ES-I3 (cell line): ENCODE measurements around the gene METTL16.

Source experiments
- H3K36me3 ChIP-seq: 2 replicates; pipeline ENCODE4 v1.6.1; 2013; ENCODE audit warnings: mild to moderate bottlenecking, low read length, control low read depth, moderate library complexity; ENCODE audit not compliant: insufficient read depth
- H3K4me1 ChIP-seq: 2 replicates; pipeline ENCODE4 v1.6.1; 2013; ENCODE audit warnings: mild to moderate bottlenecking, control low read depth, low read length; ENCODE audit not compliant: insufficient read depth
- H3K9ac ChIP-seq: 2 replicates; pipeline ENCODE4 v1.6.1; 2013; ENCODE audit warnings: low read depth, mild to moderate bottlenecking, low read length, moderate library complexity
- H3K9me3 ChIP-seq: 2 replicates; pipeline ENCODE4 v1.6.1; 2013; ENCODE audit warnings: mild to moderate bottlenecking, low read length, moderate library complexity; ENCODE audit not compliant: control insufficient read depth, insufficient read depth

METTL16 gene

GRCh38 chr17:2427215-2427614 is 84.5 kb downstream of the METTL16 start:
- H3K9ac ChIP-seq: no peak overlapping the region
- H3K9me3 ChIP-seq: no peaks in the 10 kb centered on the region
- peaks cover 5% of the 10 kb centered on the region; the same call in 1 of the 2 replicates for H3K36me3 ChIP-seq
- H3K4me1 ChIP-seq: no peaks in the 10 kb centered on the region

- Histone ChIP-seq H3K36me3 (peaks cover 15% of the 10 kb centered on the region), H3K4me1 (no peaks in the 10 kb centered on the region), H3K9ac (no peak overlapping the region), H3K9me3 (no peaks in the 10 kb centered on the region)
Observed at GRCh38 chr17:2423271-2423670, 88.4 kb downstream of the METTL16 start.

GRCh38 chr17:2421315-2422147 is 90.2 kb downstream of the METTL16 start:
- no peaks in the 10 kb centered on the region for H3K9me3 ChIP-seq
- H3K9ac ChIP-seq: no peak overlapping the region

GRCh38 chr17:2420176-2420575 is 91.5 kb downstream of the METTL16 start:
- H3K4me1 ChIP-seq: no peaks in the 10 kb centered on the region
- no peak overlapping the region for H3K9ac ChIP-seq
- H3K36me3 ChIP-seq: peaks cover 11% of the 10 kb centered on the region
- no peaks in the 10 kb centered on the region for H3K9me3 ChIP-seq

More at GRCh38 chr17:2421315-2422147, 90.2 kb downstream of the METTL16 start:
- no peaks in the 10 kb centered on the region for H3K4me1 ChIP-seq
- peaks cover 11% of the 10 kb centered on the region for H3K36me3 ChIP-seq

GRCh38 chr17:2419486-2419885 is 92.2 kb downstream of the METTL16 start:
- H3K9me3 ChIP-seq: no peaks in the 10 kb centered on the region
- H3K9ac ChIP-seq: no peak overlapping the region
- peaks cover 11% of the 10 kb centered on the region for H3K36me3 ChIP-seq
- no peaks in the 10 kb centered on the region for H3K4me1 ChIP-seq

GRCh38 chr17:2418572-2418971 is 93.1 kb downstream of the METTL16 start:
- H3K9ac ChIP-seq: no peak overlapping the region
- H3K4me1 ChIP-seq: no peaks in the 10 kb centered on the region
- H3K36me3 ChIP-seq: peaks cover 17% of the 10 kb centered on the region
- no peaks in the 10 kb centered on the region for H3K9me3 ChIP-seq

GRCh38 chr17:2416010-2416734 is 95.5 kb downstream of the METTL16 start:
- no peaks in the 10 kb centered on the region for H3K9me3 ChIP-seq
- H3K36me3 ChIP-seq: peaks cover 14% of the 10 kb centered on the region
- H3K4me1 ChIP-seq: no peaks in the 10 kb centered on the region
- no peak overlapping the region for H3K9ac ChIP-seq

- H3K36me3 ChIP-seq: peaks cover 14% of the 10 kb centered on the region
- H3K4me1 ChIP-seq: no peaks in the 10 kb centered on the region
Observed at GRCh38 chr17:2415081-2415480, 96.6 kb downstream of the METTL16 start.

GRCh38 chr17:2414446-2415064 is 97.1 kb downstream of the METTL16 start:
- Histone ChIP-seq H3K9me3 (no peaks in the 10 kb centered on the region), H3K9ac (no peak overlapping the region), H3K36me3 (peaks cover 12% of the 10 kb centered on the region), H3K4me1 (no peaks in the 10 kb centered on the region)

More at GRCh38 chr17:2415081-2415480, 96.6 kb downstream of the METTL16 start:
- H3K9ac ChIP-seq: no peak overlapping the region
- H3K9me3 ChIP-seq: no peaks in the 10 kb centered on the region

- Histone ChIP-seq H3K4me1 (no peaks in the 10 kb centered on the region), H3K36me3 (peaks cover 6% of the 10 kb centered on the region; the same call in 1 of the 2 replicates), H3K9ac (no peak overlapping the region), H3K9me3 (no peaks in the 10 kb centered on the region)
Observed at GRCh38 chr17:2412561-2413021, 99.1 kb downstream of the METTL16 start.

- Histone ChIP-seq H3K9me3 (no peaks in the 10 kb centered on the region), H3K36me3 (peaks cover 6% of the 10 kb centered on the region; the same call in 1 of the 2 replicates), H3K4me1 (no peaks in the 10 kb centered on the region; the same call in 1 of the 2 replicates), H3K9ac (no peak overlapping the region)
Observed at GRCh38 chr17:2410951-2411350, 100.7 kb downstream of the METTL16 start.

GRCh38 chr17:2406903-2407790 is 104.5 kb downstream of the METTL16 start:
- H3K36me3 ChIP-seq: no peaks in the 10 kb centered on the region; the same call in 1 of the 2 replicates
- H3K9me3 ChIP-seq: no peaks in the 10 kb centered on the region
- H3K9ac ChIP-seq: no peak overlapping the region
- peaks cover 4% of the 10 kb centered on the region; the same call in 1 of the 2 replicates for H3K4me1 ChIP-seq

- Histone ChIP-seq H3K4me1 (peaks cover 4% of the 10 kb centered on the region; the same call in 1 of the 2 replicates), H3K9ac (no peak overlapping the region), H3K36me3 (no peaks in the 10 kb centered on the region; the same call in 1 of the 2 replicates), H3K9me3 (no peaks in the 10 kb centered on the region)
Observed at GRCh38 chr17:2406271-2406902, 105.3 kb downstream of the METTL16 start.
